Endodermal cell (in vitro differentiated cells): ENCODE results near the gene ZEB2. TPM values are rescaled to one million over a fixed set of nuclear protein-coding genes. Genes with fewer than 3 reads are reported as not detected.

Source experiments
- DNase-seq: peaks from one replicate; pipeline ENCODE4 v3.0.0-alpha.2; 2017
- H3K27ac ChIP-seq: 2 replicates; pipeline ENCODE4 v1.5.1; 2013; ENCODE audit warnings: mild to moderate bottlenecking, low read depth, low read length, moderate library complexity
- H3K27me3 ChIP-seq: 2 replicates; pipeline ENCODE4 v1.6.1; 2013; ENCODE audit warnings: mild to moderate bottlenecking, low read length, moderate library complexity; ENCODE audit not compliant: insufficient read depth, control insufficient read depth, poor library complexity, severe bottlenecking
- H3K36me3 ChIP-seq: 2 replicates; pipeline ENCODE4 v1.7.0; 2013; ENCODE audit warnings: mild to moderate bottlenecking, low read length, moderate library complexity; ENCODE audit not compliant: control insufficient read depth, insufficient read depth
- H3K4me1 ChIP-seq: one replicate; pipeline ENCODE4 v1.7.0; 2013; ENCODE audit warnings: low read length; ENCODE audit not compliant: control insufficient read depth, insufficient read depth
- H3K4me3 ChIP-seq: 2 replicates; pipeline ENCODE4 v1.5.1; 2013; ENCODE audit warnings: mild to moderate bottlenecking, low read length, moderate library complexity
- H3K9ac ChIP-seq: 2 replicates; pipeline ENCODE4 v1.6.1; 2013; ENCODE audit warnings: mild to moderate bottlenecking, low read length, moderate library complexity; ENCODE audit not compliant: poor library complexity, severe bottlenecking; ENCODE audit errors: extremely low read depth
- H3K9me3 ChIP-seq: 2 replicates; pipeline ENCODE4 v1.6.1; 2013; ENCODE audit warnings: mild to moderate bottlenecking, low read length, moderate library complexity; ENCODE audit not compliant: control insufficient read depth
- H3K27ac Mint-ChIP-seq: 2 replicates; pipeline ENCODE4 v1.8.0; 2020; ENCODE audit warnings: mixed read lengths
- H3K27me3 Mint-ChIP-seq: 2 replicates; pipeline ENCODE4 v1.8.0; 2021; ENCODE audit warnings: mild to moderate bottlenecking, mixed read lengths; ENCODE audit not compliant: insufficient read depth
- H3K36me3 Mint-ChIP-seq: 2 replicates; pipeline ENCODE4 v1.8.0; 2020; ENCODE audit warnings: low read depth, mixed read lengths
- H3K4me1 Mint-ChIP-seq: 2 replicates; pipeline ENCODE4 v1.8.0; 2020; ENCODE audit warnings: mixed read lengths
- H3K4me3 Mint-ChIP-seq: 2 replicates; pipeline ENCODE4 v1.8.0; 2020; ENCODE audit warnings: mild to moderate bottlenecking, moderate library complexity, mixed read lengths
- H3K9me3 Mint-ChIP-seq: 2 replicates; pipeline ENCODE4 v1.8.0; 2020; ENCODE audit warnings: mild to moderate bottlenecking, mixed read lengths
- CTCF ChIP-seq: fragments of 200-600 bp; sonication (generic); conservative IDR thresholded peaks from 2 replicates; pipeline ENCODE4 v1.5.0; 2021; ENCODE audit warnings: antibody characterized with exemption, mild to moderate bottlenecking
- WGBS, 2 experiments: methylation state at CpG; one replicate each; pipeline versions ENCODE4 v1.1.5 to v1.1.7; 2013; ENCODE audit warnings: missing lambda C conversion rate in 2 of 2, mixed read lengths in 1 of 2; ENCODE audit not compliant: insufficient coverage in 1 of 2, insufficient read length in 1 of 2; 5-methylcytosine and 5-hydroxymethylcytosine counted together
- total RNA-seq, 2 donors: library from RNA; stranded (reverse); fragmentation: NEBNext Ultra II Directional in 1 of 2; extraction: Animal tissue kit (Norgen Biotek cat#: 25700) in 1 of 2; gene quantifications; 2 replicates in 1 of 2; 3 replicates in 1 of 2; pipeline ENCODE4 v1.2.1, GENCODE V29; 2021

Gene ZEB2
- total RNA-seq, 2 donors from 2014 or later: 0.29 to 0.31 TPM

GRCh38 chr2:144445196-144445595, 74.7 kb downstream of the ZEB2 start:
- Mint-ChIP-seq H3K4me1 (peaks cover 37% of the 10 kb centered on the region), H3K36me3 (no peaks in the 10 kb centered on the region), H3K27ac (no peak overlapping the region), H3K27me3 (peaks cover 60% of the 10 kb centered on the region), H3K9me3 (no peaks in the 10 kb centered on the region), H3K4me3 (no peak overlapping the region)
- Histone ChIP-seq H3K4me3 (no peak overlapping the region), H3K27me3 (peaks cover 42% of the 10 kb centered on the region), H3K27ac (no peak overlapping the region), H3K9ac (no peak overlapping the region), H3K4me1 (peaks cover 17% of the 10 kb centered on the region), H3K9me3 (no peaks in the 10 kb centered on the region), H3K36me3 (no peaks in the 10 kb centered on the region)
- no peak for TF ChIP-seq CTCF
- 0% methylated on average over 1 of the region's 1 CpG; no CpG with 5 or more reads in 1 of the 2 experiments for WGBS, 2 experiments
- DNase-seq: no peak

DNA sequence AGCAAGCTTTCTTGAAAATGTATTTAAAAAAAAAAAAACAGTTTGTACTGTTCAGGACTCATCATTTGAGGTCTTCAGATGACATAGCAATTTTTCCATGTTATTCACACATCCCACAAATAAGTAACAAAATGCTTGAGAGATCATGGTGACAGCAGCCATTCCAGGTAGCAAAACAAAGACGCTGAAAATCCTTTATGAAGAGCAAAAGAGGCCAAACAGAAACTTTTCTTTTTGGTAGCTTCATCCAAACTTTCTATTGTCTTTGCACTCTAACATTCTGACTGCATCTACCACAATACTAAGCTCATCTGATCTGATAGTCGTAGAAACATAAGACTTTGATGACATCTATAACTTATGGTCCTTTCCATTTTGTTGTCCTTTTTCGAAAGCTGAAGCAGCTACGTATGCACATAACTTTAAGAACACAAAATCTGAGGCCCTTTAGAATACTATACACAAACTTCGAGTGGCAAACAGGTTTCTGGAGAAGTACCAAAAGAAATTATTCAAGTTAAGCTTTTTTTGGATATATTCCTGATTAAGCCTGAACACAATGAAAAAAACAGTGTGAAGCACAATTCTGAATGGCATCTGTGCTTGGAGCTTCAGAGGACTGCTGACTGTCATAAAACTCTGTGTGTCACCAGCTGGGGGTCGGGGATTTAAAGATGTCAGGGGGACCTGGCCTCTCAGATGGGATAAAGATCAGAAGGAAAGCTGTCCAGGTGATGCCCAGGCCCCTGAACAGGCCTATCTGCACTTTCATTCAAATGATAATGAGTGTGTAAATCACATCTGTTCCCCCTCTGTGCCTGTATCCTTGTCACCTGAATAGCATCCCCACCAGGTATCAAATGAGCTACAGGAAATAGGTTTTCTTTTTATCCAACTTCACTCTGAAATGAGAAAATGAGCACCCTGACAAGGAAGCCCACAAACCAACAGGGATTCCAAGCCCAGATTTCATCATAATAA, 75.8 kb downstream of the ZEB2 start:
- no peak overlapping the region for H3K4me3 ChIP-seq
- peak; percentile 80 for DNase-seq
- Mint-ChIP-seq H3K9me3 (no peaks in the 10 kb centered on the region), H3K4me3 (no peak overlapping the region), H3K27ac (no peak overlapping the region), H3K36me3 (no peaks in the 10 kb centered on the region), H3K27me3 (peaks cover 59% of the 10 kb centered on the region), H3K4me1 (peaks cover 37% of the 10 kb centered on the region)
- H3K4me1 ChIP-seq: peaks cover 17% of the 10 kb centered on the region
- H3K9me3 ChIP-seq: no peaks in the 10 kb centered on the region
- no peak for TF ChIP-seq CTCF
- H3K9ac ChIP-seq: no peak overlapping the region
- WGBS, 2 experiments: 47 to 57% methylated on average over 5 to 6 of the region's 6 CpGs
- peaks cover 42% of the 10 kb centered on the region for H3K27me3 ChIP-seq
- peak overlapping the region; percentile 33 for H3K27ac ChIP-seq
- H3K36me3 ChIP-seq: no peaks in the 10 kb centered on the region

GRCh38 chr2:144441711-144442141, 78.2 kb downstream of the ZEB2 start:
- Mint-ChIP-seq H3K4me1 (peaks cover 57% of the 10 kb centered on the region), H3K36me3 (no peaks in the 10 kb centered on the region), H3K9me3 (no peaks in the 10 kb centered on the region), H3K27ac (no peak overlapping the region), H3K4me3 (no peak overlapping the region), H3K27me3 (peaks cover 35% of the 10 kb centered on the region)
- Histone ChIP-seq H3K9me3 (no peaks in the 10 kb centered on the region), H3K27ac (no peak overlapping the region), H3K36me3 (no peaks in the 10 kb centered on the region), H3K9ac (no peak overlapping the region), H3K27me3 (peaks cover 24% of the 10 kb centered on the region), H3K4me3 (no peak overlapping the region), H3K4me1 (peaks cover 17% of the 10 kb centered on the region)
- WGBS, 2 experiments: 82% methylated on average over 2 of the region's 2 CpGs; no CpG with 5 or more reads in 1 of the 2 experiments
- no peak for TF ChIP-seq CTCF
- no peak for DNase-seq
